Measurements from ENCODE around the gene SCLY. TPM values are rescaled to one million over a fixed set of nuclear protein-coding genes. Genes with fewer than 3 reads are reported as not detected.

SCLY gene
- total RNA-seq, 1 experiment from 2014 or later = 21.7 TPM

- H3K9me3 ChIP-seq = no peaks in the 10 kb centered on the region
- Mint-ChIP-seq H3K36me3 (ENCODE audit: insufficient read depth, unreplicated experiment) (peaks cover 25% of the 10 kb centered on the region), H3K27me3 (ENCODE audit: insufficient read depth, unreplicated experiment) (no peaks in the 10 kb centered on the region), H3K4me1 (ENCODE audit: low read depth, unreplicated experiment) (no peaks in the 10 kb centered on the region), H3K27ac (ENCODE audit: unreplicated experiment) (no peak overlapping the region), H3K4me3 (ENCODE audit: unreplicated experiment) (no peak overlapping the region), H3K9me3 (ENCODE audit: unreplicated experiment) (no peaks in the 10 kb centered on the region)
- TF ChIP-seq, protein P1, sequence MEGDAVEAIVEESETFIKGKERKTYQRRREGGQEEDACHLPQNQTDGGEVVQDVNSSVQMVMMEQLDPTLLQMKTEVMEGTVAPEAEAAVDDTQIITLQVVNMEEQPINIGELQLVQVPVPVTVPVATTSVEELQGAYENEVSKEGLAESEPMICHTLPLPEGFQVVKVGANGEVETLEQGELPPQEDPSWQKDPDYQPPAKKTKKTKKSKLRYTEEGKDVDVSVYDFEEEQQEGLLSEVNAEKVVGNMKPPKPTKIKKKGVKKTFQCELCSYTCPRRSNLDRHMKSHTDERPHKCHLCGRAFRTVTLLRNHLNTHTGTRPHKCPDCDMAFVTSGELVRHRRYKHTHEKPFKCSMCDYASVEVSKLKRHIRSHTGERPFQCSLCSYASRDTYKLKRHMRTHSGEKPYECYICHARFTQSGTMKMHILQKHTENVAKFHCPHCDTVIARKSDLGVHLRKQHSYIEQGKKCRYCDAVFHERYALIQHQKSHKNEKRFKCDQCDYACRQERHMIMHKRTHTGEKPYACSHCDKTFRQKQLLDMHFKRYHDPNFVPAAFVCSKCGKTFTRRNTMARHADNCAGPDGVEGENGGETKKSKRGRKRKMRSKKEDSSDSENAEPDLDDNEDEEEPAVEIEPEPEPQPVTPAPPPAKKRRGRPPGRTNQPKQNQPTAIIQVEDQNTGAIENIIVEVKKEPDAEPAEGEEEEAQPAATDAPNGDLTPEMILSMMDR (IDR thresholded peaks at IDR 0.05; ENCODE audit: insufficient read depth in 1 of 2, low read depth in 1 of 2, low read length in 1 of 2, severe bottlenecking in 1 of 2, unreplicated experiment in 1 of 2) = no peak
- no peaks in the 10 kb centered on the region for H3K27me3 ChIP-seq (replicated peaks; ENCODE audit: control insufficient read depth, insufficient read depth, low read length)
- BruUV-seq (replicated peaks) = no TSS peak
- no peaks in the 10 kb centered on the region for H3K4me1 ChIP-seq
- ChIA-PET CTCF (no interaction called here), POLR2A (no interaction called here)
- no peak overlapping the region for H3K4me3 ChIP-seq (ENCODE audit: low read depth, low read length)
- H3K36me3 ChIP-seq (ENCODE audit: control insufficient read depth, insufficient read depth, low read length) = no peaks in the 10 kb centered on the region
- DNase-seq = no peak
- intact Hi-C loops (cut with micrococcal nuclease; ENCODE audit: unreplicated experiment) = no loop called here
Measured at GRCh38 chr2:238039151-238039550, 21.6 kb upstream of the SCLY start.

DNA sequence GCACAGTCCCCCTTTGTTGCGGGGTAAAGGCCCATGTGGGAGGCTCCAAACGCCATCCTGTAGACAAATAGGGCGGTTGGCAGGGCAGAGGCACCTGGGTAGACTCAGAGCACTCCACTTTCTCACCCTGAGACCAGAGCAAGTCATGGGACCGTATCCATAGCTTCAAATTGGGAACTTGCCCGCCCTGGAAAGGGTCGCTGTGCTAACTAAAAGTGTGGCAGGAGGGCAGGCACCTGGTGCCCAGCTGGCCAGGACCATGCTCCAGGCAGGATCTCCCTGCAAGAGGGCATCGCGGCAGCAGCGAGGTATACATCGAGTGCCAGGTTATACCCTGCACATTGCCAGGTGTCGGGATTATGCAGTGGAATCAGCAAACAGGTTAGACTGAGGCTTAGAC is 20.8 kb upstream of the SCLY start:
- Histone ChIP-seq H3K4me1 (no peaks in the 10 kb centered on the region), H3K4me3 (ENCODE audit: low read depth, low read length) (no peak overlapping the region), H3K9me3 (no peaks in the 10 kb centered on the region), H3K36me3 (ENCODE audit: control insufficient read depth, insufficient read depth, low read length) (no peaks in the 10 kb centered on the region), H3K27me3 (replicated peaks; ENCODE audit: control insufficient read depth, insufficient read depth, low read length) (no peaks in the 10 kb centered on the region)
- Mint-ChIP-seq H3K4me3 (ENCODE audit: unreplicated experiment) (no peak overlapping the region), H3K27me3 (ENCODE audit: insufficient read depth, unreplicated experiment) (no peaks in the 10 kb centered on the region), H3K9me3 (ENCODE audit: unreplicated experiment) (no peaks in the 10 kb centered on the region), H3K36me3 (ENCODE audit: insufficient read depth, unreplicated experiment) (peaks cover 22% of the 10 kb centered on the region), H3K27ac (ENCODE audit: unreplicated experiment) (no peak overlapping the region), H3K4me1 (ENCODE audit: low read depth, unreplicated experiment) (no peaks in the 10 kb centered on the region)
- POLR2A ChIA-PET = no interaction called here
- TF ChIP-seq, protein P1 (IDR thresholded peaks at IDR 0.05; ENCODE audit: insufficient read depth in 1 of 2, low read depth in 1 of 2, low read length in 1 of 2, severe bottlenecking in 1 of 2, unreplicated experiment in 1 of 2) = no peak
- no peak for DNase-seq
- no TSS peak for BruUV-seq (replicated peaks)
- intact Hi-C loops (cut with micrococcal nuclease; ENCODE audit: unreplicated experiment) = no loop called here
- CTCF ChIA-PET = no interaction called here

DNA sequence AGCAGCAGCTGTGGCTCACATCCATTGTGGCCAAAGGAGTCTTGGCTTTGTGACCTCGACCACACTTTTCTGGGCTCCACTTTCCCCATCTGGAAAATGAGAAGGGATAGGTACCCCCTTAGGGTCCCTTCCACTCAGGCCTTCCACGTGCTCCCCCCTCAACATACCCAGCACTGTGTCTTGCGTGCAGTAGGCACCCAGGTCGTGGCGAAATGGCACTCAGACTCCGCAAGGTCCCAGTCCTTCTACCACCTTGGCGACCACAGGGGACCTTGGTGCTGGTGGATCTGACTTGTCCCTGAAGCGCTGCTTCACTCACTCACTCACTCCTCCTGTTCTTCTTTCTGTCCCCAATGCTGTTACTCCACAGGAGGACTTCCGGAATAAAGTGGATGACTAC is 19.9 kb upstream of the SCLY start:
- H3K4me3 Mint-ChIP-seq (ENCODE audit: unreplicated experiment) = no peak overlapping the region
- ChIA-PET POLR2A (no interaction called here), CTCF (interaction anchor here (0.6 kb wide), 1 partner anchor 121 kb away, joined by 6 read pairs; no protein-coding TSS in a partner anchor)
- no peaks in the 10 kb centered on the region for H3K4me1 Mint-ChIP-seq (ENCODE audit: low read depth, unreplicated experiment)
- H3K36me3 Mint-ChIP-seq (ENCODE audit: insufficient read depth, unreplicated experiment) = peaks cover 13% of the 10 kb centered on the region
- H3K27me3 Mint-ChIP-seq (ENCODE audit: insufficient read depth, unreplicated experiment) = no peaks in the 10 kb centered on the region
- H3K4me3 ChIP-seq (ENCODE audit: low read depth, low read length) = no peak overlapping the region
- H3K36me3 ChIP-seq (ENCODE audit: control insufficient read depth, insufficient read depth, low read length) = no peaks in the 10 kb centered on the region
- no peaks in the 10 kb centered on the region for H3K9me3 ChIP-seq
- BruUV-seq (replicated peaks) = no TSS peak
- no peak for DNase-seq
- intact Hi-C loops (cut with micrococcal nuclease; ENCODE audit: unreplicated experiment) = no loop called here
- H3K9me3 Mint-ChIP-seq (ENCODE audit: unreplicated experiment) = no peaks in the 10 kb centered on the region
- TF ChIP-seq, protein P1 (IDR thresholded peaks at IDR 0.05; ENCODE audit: insufficient read depth in 1 of 2, low read depth in 1 of 2, low read length in 1 of 2, severe bottlenecking in 1 of 2, unreplicated experiment in 1 of 2) = no peak
- no peak overlapping the region for H3K27ac Mint-ChIP-seq (ENCODE audit: unreplicated experiment)
- H3K4me1 ChIP-seq = no peaks in the 10 kb centered on the region
- no peaks in the 10 kb centered on the region for H3K27me3 ChIP-seq (replicated peaks; ENCODE audit: control insufficient read depth, insufficient read depth, low read length)

Data from Caco-2 (cell line).